ENCODE measurements around the gene ATP8B2.
"Not testable (repeated sequence)": the region's sequence is repeated elsewhere in the genome, so short reads cannot be mapped to it uniquely, and the experiment has no call there.

DNA sequence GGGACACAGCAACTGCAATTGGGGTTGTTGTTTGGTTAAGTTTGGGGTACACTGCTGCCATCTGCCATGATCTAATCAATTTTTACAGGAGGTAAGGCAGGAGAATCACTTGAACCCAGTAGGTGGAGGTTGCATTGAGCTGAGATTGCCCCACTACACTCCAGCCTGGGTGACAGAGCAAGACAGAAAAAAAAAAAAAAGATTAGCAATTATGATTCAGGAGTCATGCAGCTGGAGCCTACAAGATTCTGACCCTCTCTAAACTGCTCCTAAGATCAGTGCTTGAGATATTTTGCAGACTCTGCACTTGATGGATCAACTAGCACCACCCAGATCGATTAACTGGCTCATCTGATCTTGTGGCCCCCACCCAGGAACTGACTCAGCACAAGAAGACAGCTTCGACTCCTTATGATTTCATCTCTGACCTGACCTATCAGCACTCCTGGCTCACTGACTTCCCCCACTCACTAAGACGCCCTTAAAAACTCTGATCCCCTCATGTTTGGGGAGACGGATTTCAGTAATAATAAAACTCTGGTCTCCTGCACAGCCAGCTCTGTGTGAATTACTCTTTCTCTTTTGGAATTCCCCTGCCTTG lies 17.6 kb upstream of the ATP8B2 start:
- TF ChIP-seq POLR2AphosphoS5, EP300 (IDR thresholded peaks at IDR 0.05): not testable (repeated sequence)
- TF ChIP-seq, protein P1, sequence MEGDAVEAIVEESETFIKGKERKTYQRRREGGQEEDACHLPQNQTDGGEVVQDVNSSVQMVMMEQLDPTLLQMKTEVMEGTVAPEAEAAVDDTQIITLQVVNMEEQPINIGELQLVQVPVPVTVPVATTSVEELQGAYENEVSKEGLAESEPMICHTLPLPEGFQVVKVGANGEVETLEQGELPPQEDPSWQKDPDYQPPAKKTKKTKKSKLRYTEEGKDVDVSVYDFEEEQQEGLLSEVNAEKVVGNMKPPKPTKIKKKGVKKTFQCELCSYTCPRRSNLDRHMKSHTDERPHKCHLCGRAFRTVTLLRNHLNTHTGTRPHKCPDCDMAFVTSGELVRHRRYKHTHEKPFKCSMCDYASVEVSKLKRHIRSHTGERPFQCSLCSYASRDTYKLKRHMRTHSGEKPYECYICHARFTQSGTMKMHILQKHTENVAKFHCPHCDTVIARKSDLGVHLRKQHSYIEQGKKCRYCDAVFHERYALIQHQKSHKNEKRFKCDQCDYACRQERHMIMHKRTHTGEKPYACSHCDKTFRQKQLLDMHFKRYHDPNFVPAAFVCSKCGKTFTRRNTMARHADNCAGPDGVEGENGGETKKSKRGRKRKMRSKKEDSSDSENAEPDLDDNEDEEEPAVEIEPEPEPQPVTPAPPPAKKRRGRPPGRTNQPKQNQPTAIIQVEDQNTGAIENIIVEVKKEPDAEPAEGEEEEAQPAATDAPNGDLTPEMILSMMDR (IDR thresholded peaks at IDR 0.05) = not testable (repeated sequence)

All from suprapubic skin (tissue), 4 donors.